GM18511 (cell line): ENCODE data around the gene OR9Q1.

Source experiments
- ATAC-seq: cut with Tn5 transposase; IDR thresholded peaks from one replicate; pipeline ENCODE4 v1.9.1; 2021; ENCODE audit warnings: mild to moderate bottlenecking, moderate library complexity; ENCODE audit not compliant: unreplicated experiment

Gene OR9Q1

DNA sequence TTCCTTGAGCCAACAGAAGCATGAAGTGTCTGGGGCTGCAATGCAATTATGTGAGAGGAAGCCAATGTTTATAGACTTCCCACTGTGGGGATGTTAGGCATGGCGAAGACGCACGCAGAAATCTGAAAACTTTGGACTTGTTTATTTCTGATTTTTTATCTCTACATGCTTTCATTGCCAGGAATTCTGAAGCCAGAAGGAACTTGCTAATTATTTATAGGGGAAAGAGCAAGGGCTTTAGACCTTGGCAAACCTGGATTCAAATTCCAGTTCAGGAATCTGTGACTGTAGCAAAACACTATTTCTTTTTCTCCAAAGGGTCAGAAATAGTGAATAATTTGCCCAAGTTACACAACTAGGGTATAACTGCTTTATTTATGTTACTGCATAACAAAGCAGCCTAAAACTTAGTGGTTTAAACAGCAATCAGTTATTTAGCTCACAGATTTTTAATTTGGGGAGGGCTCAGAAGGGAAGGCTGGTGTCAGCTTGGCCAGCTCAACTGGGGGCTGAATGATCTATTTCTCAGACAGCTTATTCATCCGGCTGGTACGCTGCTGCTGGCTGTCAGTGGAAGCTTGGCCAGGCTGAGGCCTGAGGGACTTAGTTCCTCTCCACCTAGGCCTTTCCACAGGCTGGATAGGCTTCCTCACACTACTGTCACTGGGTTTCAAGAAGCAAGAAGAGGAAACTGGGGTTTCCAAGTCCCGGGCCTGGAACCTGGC, 5.2 kb downstream of the OR9Q1 start:
- no peak for ATAC-seq

- ATAC-seq, result no peak
Observed at GRCh38 chr11:58030653-58031052, 7.0 kb downstream of the OR9Q1 start, which contains the start of gene OR6Q1. Gene OR6Q1 (plus strand): TSS chr11:58030953. CDS start chr11:58030953, 0 bp downstream.

- no peak for ATAC-seq
Observed at GRCh38 chr11:58034471-58034870, 10.8 kb downstream of the OR9Q1 start.

GRCh38 chr11:58039589-58039988, 15.9 kb downstream of the OR9Q1 start:
- ATAC-seq, result no peak

- ATAC-seq, result no peak
Observed at GRCh38 chr11:58043379-58043778, 19.7 kb downstream of the OR9Q1 start.

DNA sequence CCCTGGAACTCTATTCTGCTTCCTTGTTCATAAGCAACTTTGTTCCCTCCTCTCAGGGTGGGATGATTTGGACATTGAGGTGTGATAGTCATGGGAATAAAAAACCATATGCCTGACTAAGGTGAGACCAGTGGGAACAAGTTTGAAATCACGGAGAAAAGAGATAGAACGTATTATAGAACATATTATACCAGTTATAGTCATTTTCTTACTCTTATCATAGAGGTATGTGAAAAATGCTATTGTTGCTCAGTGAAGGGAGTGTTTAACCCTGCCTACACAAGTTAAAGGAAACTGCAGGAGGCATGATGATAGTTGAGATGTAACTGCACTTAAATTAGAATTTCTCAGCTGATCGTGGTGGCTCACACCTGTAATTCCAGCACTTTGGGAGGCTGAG, 22.6 kb downstream of the OR9Q1 start:
- no peak for ATAC-seq

DNA sequence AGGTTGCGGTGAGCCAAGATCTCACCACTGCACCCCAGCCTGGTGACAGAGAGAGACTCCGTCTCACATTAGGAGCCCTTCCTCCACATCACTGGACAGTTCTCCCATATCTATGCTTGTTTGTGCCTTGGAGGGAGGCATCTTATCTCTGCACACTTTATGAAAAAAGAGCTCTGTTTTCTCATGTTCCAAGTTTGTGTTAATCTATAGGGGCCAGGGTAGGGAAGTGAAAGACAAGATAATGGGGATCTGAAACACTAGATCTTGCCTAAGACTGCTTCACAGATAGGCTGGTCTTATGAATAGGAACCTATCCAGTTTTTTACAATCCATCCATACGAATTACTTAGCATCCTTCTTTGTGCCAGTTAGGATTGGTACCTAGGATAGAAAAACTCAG, 24.1 kb downstream of the OR9Q1 start:
- no peak for ATAC-seq

GRCh38 chr11:58055806-58056401, 32.2 kb downstream of the OR9Q1 start:
- no peak for ATAC-seq

GRCh38 chr11:58057481-58057880, 33.8 kb downstream of the OR9Q1 start:
- no peak for ATAC-seq

- ATAC-seq, result no peak
Observed at GRCh38 chr11:58058276-58059006, 34.8 kb downstream of the OR9Q1 start.

DNA sequence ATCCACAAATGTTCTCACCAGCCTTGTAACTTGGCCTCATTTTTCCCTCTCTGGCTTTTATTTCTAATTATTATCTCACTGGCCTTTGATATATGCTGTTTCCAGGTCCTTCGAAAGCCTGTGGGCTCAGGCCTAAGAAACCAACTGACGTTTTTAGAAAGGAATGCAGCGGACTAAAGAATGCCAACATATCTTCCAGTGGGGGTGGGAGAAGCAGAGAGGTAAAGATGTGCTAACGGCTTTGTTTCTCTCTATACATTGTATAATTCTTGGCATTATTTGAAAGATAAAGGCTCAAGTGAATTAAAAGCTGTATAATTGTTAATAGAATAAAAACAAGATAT, 35.3 kb downstream of the OR9Q1 start:
- ATAC-seq, result no peak

DNA sequence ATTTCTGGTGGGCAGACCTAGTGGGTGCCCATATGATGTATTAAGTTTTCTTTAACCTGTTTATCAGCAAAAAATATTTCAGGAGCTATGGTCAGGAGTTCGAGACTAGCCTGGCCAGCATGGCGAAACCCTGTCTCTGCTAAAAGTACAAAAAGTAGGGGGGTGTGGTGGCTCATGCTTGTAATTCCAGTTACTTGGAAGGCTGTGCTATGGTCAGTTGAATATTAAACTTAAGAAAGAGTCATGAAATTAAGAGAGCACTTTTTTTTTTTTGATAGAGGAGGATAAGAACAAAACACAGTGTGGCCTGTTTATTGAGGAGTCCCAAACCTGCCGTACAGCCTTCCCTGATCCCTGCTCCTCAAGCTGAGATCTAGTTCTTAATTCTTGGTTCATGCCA, 36.9 kb downstream of the OR9Q1 start:
- no peak for ATAC-seq

DNA sequence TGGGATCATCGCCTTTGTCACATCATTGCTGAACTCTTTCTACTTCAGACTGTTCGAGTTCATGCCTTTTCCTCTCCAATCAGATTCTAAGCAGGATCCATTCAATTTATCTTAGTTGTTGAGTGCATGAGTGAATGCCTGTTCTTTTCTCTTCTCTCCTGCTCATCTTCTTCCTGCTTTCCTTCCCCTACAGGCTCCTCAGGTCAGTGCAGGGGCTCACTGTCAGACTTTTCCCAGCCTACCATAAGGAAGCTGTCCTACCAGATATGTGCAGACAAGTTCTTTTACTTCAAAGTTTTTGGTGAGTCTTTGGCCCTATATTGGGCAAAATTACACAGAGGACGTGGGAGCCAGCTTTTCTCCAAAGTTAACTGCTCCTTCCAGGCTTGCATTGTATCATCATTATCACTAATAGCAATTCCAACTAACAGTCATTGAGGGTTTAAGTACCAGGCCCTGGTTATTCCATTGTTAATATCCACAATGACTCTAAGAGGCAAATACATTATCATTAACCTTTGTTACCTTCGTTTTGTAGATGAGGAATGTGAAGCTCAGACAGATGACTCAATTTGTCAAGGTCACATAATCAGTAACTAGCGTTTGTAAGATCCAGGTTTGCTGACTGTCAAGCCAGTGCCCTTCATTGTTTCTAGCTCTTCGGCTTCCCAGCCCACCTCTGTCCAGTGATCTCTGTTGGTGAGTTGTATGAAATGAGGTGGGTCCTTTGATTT, 37.4 kb downstream of the OR9Q1 start:
- ATAC-seq, result no peak

DNA sequence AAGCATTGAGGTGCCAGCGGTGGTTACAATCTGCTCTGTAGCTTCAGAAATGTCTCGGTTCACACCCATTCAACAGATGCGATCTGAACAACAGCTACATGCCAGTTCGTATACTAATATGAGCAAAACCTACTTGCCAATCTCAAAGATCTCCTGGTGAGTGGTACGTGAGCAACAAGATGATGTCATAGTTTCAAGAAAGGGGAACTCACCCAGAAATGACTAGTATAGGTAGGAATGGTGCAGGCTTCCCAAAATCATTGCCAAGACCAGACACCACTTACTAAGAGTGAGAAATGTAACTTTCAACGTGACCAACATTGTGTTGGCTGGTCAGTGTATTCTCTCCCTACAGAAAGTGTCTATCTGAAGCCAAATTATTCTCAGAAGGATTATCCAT, 38.1 kb downstream of the OR9Q1 start:
- ATAC-seq, result peak; percentile 46

GRCh38 chr11:58067685-58068084, 44.0 kb downstream of the OR9Q1 start:
- no peak for ATAC-seq

DNA sequence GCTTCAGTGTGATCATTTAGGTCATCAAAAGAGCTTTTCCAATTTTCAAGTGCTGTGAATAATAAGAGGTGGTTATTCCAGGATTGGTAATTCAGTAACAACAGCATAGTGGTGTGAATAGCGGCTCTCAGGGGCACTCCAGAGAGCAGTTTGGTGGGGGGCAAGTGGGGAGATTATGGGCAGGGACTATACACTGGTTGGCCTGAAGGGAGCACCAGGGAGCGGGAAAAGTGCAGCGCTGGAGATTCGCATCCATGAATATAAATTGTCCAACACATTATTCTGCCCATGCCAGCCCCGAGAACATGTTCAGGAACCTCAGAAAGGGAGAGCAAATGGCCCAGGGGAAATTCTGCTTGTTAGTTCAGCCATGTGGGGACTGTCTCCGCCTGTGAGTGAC, 45.0 kb downstream of the OR9Q1 start:
- no peak for ATAC-seq

DNA sequence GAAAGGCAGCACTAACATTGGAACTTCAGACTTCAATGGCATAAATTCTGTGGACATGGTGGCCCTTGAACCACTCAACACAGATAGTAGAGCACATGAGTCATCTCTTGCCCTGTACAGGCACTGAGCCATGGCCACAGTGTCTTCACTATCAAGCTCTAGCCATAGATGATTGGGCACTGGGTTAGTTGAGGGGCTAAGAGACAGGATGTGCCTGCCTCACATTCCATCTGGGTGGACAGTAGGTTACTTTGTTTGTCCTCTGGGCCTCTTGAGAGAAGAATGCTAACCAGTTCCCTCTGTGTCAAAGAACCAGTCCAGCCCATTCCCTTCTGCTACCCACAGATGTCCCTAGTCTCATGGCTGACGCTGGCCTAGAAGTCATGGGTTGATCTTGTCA, 46.9 kb downstream of the OR9Q1 start:
- ATAC-seq, result no peak

DNA sequence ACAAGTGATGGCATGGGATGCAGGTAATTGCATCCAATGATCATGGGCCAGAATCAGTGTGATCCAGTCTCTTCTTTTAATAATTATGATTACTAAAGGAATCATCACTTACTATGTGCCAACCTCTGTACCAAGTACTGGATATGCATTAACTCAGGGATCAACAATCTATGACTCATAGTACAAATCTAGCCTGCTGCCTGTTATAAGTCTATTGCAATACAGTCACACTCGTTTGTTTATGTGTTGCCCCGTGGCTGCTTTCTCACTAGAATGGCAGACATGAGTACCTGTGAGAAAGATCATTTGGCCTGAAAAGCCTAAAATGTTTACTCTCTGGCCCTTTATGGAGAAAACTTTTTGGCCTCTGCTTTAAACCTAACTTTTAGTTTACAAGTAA, 52.1 kb downstream of the OR9Q1 start:
- no peak for ATAC-seq

GRCh38 chr11:58086528-58086927, 62.8 kb downstream of the OR9Q1 start:
- ATAC-seq, result no peak

DNA sequence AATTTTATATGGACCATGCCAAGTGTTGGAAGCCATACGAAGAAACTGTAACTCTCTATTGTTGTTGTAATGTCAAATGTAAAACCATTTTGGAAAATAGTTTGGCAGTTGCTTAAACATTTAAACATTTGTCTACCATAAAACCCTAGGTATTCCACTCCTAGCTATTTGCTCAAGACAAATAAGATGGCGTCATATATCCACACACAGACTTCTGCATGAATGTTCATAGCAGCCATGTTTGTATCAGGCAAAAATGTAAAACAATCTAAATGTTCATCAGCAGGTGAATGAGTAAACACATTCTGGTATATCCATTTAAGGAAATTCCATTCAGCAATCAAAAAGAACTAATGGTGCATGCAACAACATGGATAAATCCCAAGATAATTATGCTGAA, 73.8 kb downstream of the OR9Q1 start:
- no peak for ATAC-seq

- ATAC-seq, result no peak
Observed at GRCh38 chr11:58121096-58121495, 97.4 kb downstream of the OR9Q1 start.

DNA sequence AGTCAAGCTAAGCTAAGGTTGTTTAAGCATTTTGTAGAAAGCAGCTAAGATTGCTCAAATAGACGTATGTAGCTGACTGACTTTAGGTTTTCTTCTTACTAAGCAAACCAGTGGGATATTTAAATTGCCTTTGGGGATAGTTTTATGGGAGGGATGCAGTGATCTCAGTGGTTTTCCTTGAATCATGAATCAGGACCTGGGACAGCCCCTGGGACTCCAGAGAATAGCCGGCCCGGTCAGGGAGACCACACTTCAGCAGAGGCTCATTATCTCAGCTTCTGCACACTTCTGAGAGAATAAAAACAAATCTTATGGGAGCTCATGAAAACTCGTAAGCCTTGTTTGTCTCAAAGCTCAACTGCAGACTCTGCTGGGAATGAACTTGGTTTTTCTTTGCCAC, 101.8 kb downstream of the OR9Q1 start, which contains the start of gene OR9I1:
TSS of gene OR9I1 (minus strand) at position 62 of the 400 bp plus-strand sequence. CDS start 6,086 bp downstream, outside the sequence.
- no peak for ATAC-seq
